Motor neuron (in vitro differentiated cells): ENCODE results near the gene ZFYVE26. TPM values are rescaled to one million over a fixed set of nuclear protein-coding genes. Genes with fewer than 3 reads are reported as not detected.

Experiments
- ATAC-seq, 8 experiments: fragments of 200-7000 bp; cut with Tn5 transposase; replicated peaks in 6 of 8; 2 replicates each; pipeline ENCODE4 v1.8.0; 2021; ENCODE audit warnings: mild to moderate bottlenecking in 8 of 8, moderate library complexity in 8 of 8
- H3K27ac ChIP-seq, 2 donors: fragments of 250-450 bp; sonication (Bioruptor Pico); 2 replicates each; pipeline ENCODE4 v1.9.0; 2021; ENCODE audit warnings: antibody characterized with exemption in 2 of 2, mild to moderate bottlenecking in 2 of 2, moderate library complexity in 1 of 2
- H3K4me1 ChIP-seq, 2 donors: fragments of 250-450 bp; sonication (Bioruptor Pico); replicated peaks in 1 of 2; 2 replicates each; pipeline ENCODE4 v1.6.1; 2021; ENCODE audit warnings: antibody characterized with exemption in 2 of 2, mild to moderate bottlenecking in 2 of 2, moderate library complexity in 1 of 2
- H3K4me3 ChIP-seq, 5 donors: fragments of 250-450 bp; sonication (Bioruptor Pico); 2 replicates each; pipeline ENCODE4 v1.9.0; 2021; ENCODE audit warnings: antibody characterized with exemption in 5 of 5, mild to moderate bottlenecking in 5 of 5, moderate library complexity in 4 of 5
- WGBS, 10 experiments: fragments of 450-650 bp; shearing (Covaris generic); methylation state at CpG; one replicate each; pipeline ENCODE4 v1.0.0; 2022; 5-methylcytosine and 5-hydroxymethylcytosine counted together
- in situ Hi-C, 9 experiments: fragments of 400-800 bp; cut with MboI; loops; one replicate each; pipeline ENCODE4 v1.15.0; 2021; ENCODE audit warnings: low sequenced_read_pairs in 9 of 9, low pct_unique_long_range_greater_than_20kb in 2 of 9; ENCODE audit not compliant: unreplicated experiment in 9 of 9
- total RNA-seq, 8 experiments: library from RNA; unstranded; fragments of 300-600 nt; gene quantifications; 2 replicates each; pipeline versions ENCODE4 v1.2.3 to v1.2.4, GENCODE V29; 2022

The ZFYVE26 gene
- total RNA-seq, 8 experiments from 2014 or later: 6.8 to 26.5 (median 13.1) TPM

- 80 to 100% (median 100%) methylated on average over 1 to 4 of the region's 20 CpGs; no CpG with 5 or more reads in 5 of the 10 experiments for WGBS, 10 experiments
- ATAC-seq: no peak
- H3K4me3 ChIP-seq: no peak overlapping the region
- H3K27ac ChIP-seq: no peak overlapping the region
- in situ Hi-C loops: no loop called here
- H3K4me1 ChIP-seq: no peaks in the 10 kb centered on the region
These were observed 17.7 kb downstream of the ZFYVE26 start for GRCh38 chr14:67798731-67799130.

- H3K27ac ChIP-seq: no peak overlapping the region
- H3K4me1 ChIP-seq: no peaks in the 10 kb centered on the region
- 83 to 100% (median 100%) methylated on average over 1 of the region's 1 CpG; no CpG with 5 or more reads in 4 of the 10 experiments for whole genome bisulfite sequencing, 10 experiments
- in situ Hi-C loops: no loop called here
- H3K4me3 ChIP-seq: no peak overlapping the region
- ATAC-seq: no peak
These were observed 28.7 kb downstream of the ZFYVE26 start for GRCh38 chr14:67787673-67788072.

- H3K27ac ChIP-seq: no peak overlapping the region
- ATAC-seq: no peak
- in situ Hi-C loops: no loop called here
- no peak overlapping the region for H3K4me3 ChIP-seq
- WGBS, 10 experiments: 90 to 100% (median 100%) methylated on average over 1 to 4 of the region's 4 CpGs; no CpG with 5 or more reads in 3 of the 10 experiments
- no peaks in the 10 kb centered on the region for H3K4me1 ChIP-seq
These were observed 30.9 kb downstream of the ZFYVE26 start for GRCh38 chr14:67785270-67786109.

GRCh38 chr14:67784244-67784823 is 32.1 kb downstream of the ZFYVE26 start:
- no peaks in the 10 kb centered on the region for H3K4me1 ChIP-seq
- in situ Hi-C loops: no loop called here
- 70 to 100% (median 88%) methylated on average over 2 to 5 of the region's 5 CpGs; no CpG with 5 or more reads in 1 of the 10 experiments for WGBS, 10 experiments
- ATAC-seq: no peak
- no peak overlapping the region for H3K27ac ChIP-seq
- no peak overlapping the region for H3K4me3 ChIP-seq

DNA sequence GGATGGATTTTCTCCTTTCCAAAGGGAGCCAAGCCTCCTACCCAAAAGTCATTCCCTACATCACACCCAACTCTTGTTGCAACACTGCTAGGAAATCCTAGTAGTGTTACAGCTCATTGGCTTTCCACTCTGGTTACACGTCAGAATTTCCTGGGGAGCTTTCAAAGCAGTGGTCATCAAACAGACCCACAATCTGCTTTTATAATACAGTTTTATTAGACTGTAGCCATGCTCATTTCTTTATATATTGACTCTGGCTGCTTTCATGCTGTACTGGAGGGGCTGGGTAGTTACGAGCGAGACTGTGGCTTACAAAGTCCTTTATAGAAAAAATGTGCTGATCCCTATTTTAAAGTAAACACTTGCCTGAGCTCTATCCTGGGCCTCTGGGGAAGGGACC is 34.3 kb downstream of the ZFYVE26 start:
- H3K4me1 ChIP-seq: no peaks in the 10 kb centered on the region
- no peak for ATAC-seq
- WGBS, 10 experiments: 27 to 48% (median 33%) methylated on average over 3 of the region's 3 CpGs; no CpG with 5 or more reads in 5 of the 10 experiments
- in situ Hi-C loops: no loop called here
- no peak overlapping the region for H3K4me3 ChIP-seq
- no peak overlapping the region for H3K27ac ChIP-seq

GRCh38 chr14:67778792-67779191 is 37.6 kb downstream of the ZFYVE26 start:
- Histone ChIP-seq H3K4me3 (no peak overlapping the region), H3K27ac (no peak overlapping the region), H3K4me1 (no peaks in the 10 kb centered on the region)
- in situ Hi-C loops: no loop called here
- ATAC-seq: no peak
- 83 to 100% (median 100%) methylated on average over 1 of the region's 1 CpG; no CpG with 5 or more reads in 5 of the 10 experiments for WGBS, 10 experiments

DNA sequence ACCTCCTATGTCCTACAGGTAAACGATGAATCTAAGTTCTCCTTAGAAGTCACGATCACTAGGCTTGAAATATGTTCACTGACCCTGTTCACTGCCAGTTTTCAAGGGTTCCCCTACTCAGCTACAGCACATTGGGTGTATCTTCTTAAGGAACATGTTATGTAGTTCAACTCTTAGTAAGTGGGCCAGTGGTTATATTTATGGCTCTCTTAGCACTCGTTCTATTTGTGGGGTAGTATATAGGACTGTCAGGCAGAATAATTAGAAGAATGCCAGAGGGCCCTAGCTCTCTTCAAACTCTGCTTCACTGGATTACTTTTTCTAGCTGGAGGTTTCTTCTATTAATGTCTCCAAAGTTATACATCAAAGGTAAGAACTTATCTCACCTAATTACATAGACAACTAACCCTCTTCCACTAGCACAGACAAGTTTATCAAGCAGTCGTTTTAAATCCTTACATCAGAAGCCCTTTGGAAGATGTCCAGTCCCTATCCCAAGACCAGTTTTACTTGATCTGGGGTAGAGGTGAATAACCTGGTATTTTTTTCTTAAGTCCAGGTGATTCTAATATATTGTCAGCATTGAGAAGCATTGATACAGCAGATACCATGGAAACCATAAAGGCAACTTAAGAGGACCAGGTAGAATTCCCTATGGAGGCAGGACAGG is 39.6 kb downstream of the ZFYVE26 start:
- 50 to 100% (median 79%) methylated on average over 1 to 4 of the region's 4 CpGs for WGBS, 10 experiments
- H3K27ac ChIP-seq: no peak overlapping the region
- ATAC-seq: no peak
- no peak overlapping the region for H3K4me3 ChIP-seq
- H3K4me1 ChIP-seq: no peaks in the 10 kb centered on the region
- in situ Hi-C loops: no loop called here

- no peaks in the 10 kb centered on the region for H3K4me1 ChIP-seq
- no peak for ATAC-seq
- in situ Hi-C loops: no loop called here
- H3K27ac ChIP-seq: no peak overlapping the region
- WGBS, 10 experiments: 88 to 100% (median 95%) methylated on average over 1 to 5 of the region's 5 CpGs; no CpG with 5 or more reads in 1 of the 10 experiments
- no peak overlapping the region for H3K4me3 ChIP-seq
These were observed 42.5 kb downstream of the ZFYVE26 start for GRCh38 chr14:67773844-67774377.

DNA sequence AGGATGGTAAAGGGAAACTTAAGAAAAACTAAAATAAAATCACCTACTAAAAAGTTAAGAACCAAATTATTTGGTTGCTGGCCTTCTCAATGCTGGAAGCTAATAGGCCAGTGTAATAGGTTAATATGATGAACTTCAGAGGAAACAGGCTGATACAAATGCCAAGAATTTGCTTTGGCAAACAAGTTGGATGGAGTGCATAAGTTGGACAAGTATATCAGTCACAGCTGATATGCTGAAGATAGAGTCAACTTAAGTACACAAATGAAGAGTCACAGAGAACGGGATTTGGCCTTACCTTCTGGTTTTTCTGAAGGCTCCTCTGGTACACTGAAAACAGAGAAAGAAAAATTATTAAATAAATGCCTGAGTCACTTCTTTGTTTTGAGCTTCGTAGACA is 48.2 kb downstream of the ZFYVE26 start:
- no peak for ATAC-seq
- Histone ChIP-seq H3K4me3 (no peak overlapping the region), H3K27ac (no peak overlapping the region), H3K4me1 (no peaks in the 10 kb centered on the region)
- in situ Hi-C loops: no loop called here
- 80 to 100% (median 82%) methylated on average over 1 to 2 of the region's 2 CpGs for WGBS, 10 experiments

GRCh38 chr14:67766035-67766680 is 50.2 kb downstream of the ZFYVE26 start:
- in situ Hi-C loops: no loop called here
- H3K4me3 ChIP-seq: no peak overlapping the region
- WGBS, 10 experiments: 59 to 100% (median 89%) methylated on average over 1 to 10 of the region's 10 CpGs; no CpG with 5 or more reads in 1 of the 10 experiments
- H3K27ac ChIP-seq: no peak overlapping the region
- ATAC-seq: no peak
- H3K4me1 ChIP-seq: no peaks in the 10 kb centered on the region

DNA sequence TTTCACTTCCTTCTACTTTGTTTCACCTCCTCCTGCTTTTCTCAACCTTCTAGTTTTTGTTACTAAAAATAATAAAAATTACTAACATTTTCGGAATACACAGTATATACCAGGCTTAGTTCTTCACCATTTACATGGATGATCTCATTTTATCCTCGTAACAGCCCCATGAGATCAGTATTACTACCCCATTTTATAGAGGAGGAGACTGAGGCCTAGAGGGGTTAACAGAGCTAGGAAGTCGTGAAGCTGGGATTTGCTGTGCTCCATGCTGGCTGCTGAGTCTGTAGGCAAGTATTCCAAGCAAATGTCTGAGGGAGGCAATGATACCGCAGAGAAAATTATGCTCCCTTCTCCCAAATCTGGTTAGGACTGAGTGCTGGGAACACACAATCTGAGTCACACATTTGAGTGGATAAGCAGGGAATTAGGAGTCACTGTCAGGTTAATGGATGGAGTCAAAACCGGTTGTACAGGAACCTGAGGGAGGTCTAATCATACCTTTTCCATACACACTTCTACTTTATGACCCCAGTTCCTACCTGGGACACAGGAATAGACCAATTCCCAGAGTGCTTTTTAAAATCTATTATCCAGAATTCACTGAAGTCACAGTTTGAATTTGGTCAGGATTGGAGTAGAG is 51.1 kb downstream of the ZFYVE26 start:
- in situ Hi-C loops: no loop called here
- H3K4me3 ChIP-seq: no peak overlapping the region
- no peak overlapping the region for H3K27ac ChIP-seq
- no peaks in the 10 kb centered on the region for H3K4me1 ChIP-seq
- WGBS, 10 experiments: 67 to 100% (median 86%) methylated on average over 1 to 4 of the region's 5 CpGs
- ATAC-seq: no peak

DNA sequence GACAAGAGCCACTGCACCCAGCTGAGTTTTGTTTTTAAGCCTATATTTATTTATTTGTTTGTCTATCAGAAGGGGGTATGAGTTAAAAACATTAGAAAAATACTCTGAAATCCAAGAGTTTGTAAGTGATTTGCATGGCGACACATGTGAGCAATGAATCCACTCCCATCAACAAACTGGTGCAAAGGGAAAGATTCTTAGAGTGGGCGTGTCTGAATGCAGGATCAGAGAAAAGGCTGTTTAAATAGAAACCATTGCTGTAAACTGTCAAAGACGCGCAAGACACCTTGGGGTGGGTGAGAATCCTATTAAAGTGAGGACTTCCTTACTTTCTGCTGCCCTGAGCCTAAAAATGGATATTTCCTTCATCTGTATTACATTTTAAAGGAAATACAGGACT is 51.9 kb downstream of the ZFYVE26 start:
- in situ Hi-C loops: no loop called here
- ATAC-seq: peak in 1 of 8 experiments; percentile 29
- WGBS, 10 experiments: 81 to 100% (median 94%) methylated on average over 1 to 4 of the region's 4 CpGs
- H3K4me3 ChIP-seq: no peak overlapping the region
- no peaks in the 10 kb centered on the region for H3K4me1 ChIP-seq
- H3K27ac ChIP-seq: no peak overlapping the region
